HG02588 (cell line): ENCODE measurements around the gene CDHR5.
"Not testable (repeated sequence)": the region's sequence is repeated elsewhere in the genome, so short reads cannot be mapped to it uniquely, and the experiment has no call there.

Experiments used
- ATAC-seq: cut with Tn5 transposase; IDR thresholded peaks from one replicate; pipeline ENCODE4 v1.9.1; 2021; ENCODE audit warnings: mild to moderate bottlenecking, moderate library complexity; ENCODE audit not compliant: unreplicated experiment

Gene CDHR5, protein sequence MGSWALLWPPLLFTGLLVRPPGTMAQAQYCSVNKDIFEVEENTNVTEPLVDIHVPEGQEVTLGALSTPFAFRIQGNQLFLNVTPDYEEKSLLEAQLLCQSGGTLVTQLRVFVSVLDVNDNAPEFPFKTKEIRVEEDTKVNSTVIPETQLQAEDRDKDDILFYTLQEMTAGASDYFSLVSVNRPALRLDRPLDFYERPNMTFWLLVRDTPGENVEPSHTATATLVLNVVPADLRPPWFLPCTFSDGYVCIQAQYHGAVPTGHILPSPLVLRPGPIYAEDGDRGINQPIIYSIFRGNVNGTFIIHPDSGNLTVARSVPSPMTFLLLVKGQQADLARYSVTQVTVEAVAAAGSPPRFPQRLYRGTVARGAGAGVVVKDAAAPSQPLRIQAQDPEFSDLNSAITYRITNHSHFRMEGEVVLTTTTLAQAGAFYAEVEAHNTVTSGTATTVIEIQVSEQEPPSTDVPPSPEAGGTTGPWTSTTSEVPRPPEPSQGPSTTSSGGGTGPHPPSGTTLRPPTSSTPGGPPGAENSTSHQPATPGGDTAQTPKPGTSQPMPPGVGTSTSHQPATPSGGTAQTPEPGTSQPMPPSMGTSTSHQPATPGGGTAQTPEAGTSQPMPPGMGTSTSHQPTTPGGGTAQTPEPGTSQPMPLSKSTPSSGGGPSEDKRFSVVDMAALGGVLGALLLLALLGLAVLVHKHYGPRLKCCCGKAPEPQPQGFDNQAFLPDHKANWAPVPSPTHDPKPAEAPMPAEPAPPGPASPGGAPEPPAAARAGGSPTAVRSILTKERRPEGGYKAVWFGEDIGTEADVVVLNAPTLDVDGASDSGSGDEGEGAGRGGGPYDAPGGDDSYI

DNA sequence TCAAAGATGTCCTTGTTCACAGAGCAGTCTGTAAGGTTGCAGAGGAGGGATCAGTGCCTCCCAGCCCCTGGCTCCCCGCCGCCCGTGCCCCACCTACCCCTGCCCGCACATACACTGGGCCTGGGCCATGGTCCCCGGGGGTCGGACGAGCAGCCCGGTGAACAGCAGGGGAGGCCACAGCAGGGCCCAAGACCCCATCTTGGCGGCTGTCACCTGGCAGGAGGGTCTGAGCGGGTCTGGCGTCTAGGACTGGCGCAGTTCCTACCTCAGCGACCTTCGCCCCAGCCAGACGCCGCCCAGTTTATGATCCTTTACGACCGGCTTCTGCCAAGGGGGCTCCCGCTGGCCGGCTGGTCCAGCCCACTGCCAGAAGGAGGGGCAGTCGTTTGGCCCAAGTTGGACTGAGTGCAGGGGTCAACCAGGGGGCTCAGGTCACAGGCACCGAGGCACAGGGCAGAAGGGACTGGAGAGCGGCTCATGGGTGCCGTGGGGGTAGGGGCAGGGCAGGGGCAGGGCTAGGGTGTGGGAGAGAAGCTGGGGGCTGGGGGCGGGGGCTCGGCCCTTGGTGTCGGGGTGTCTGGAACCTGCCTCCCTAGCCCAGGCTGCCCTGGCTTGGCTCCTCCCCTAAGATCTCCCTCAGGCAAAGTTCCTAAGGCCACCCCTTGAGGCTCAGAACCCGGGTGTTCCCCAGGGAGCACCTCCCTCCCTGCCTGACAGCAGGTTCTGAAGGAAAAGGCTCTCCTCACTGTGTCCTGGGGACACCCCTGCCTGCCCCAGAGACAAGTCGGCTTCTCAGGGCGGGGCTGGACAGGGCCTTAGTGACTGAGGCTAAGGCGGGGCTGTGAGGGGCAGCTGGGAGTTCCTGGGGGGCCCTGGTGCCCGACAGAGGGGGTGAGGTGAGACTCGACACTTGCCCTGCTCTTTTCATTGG, at the start of gene CDHR5:
Gene CDHR5 (minus strand): TSS at position 251 of the 931 bp plus-strand sequence. CDS start 53 bp downstream, at position 198.
- no peak for ATAC-seq

DNA sequence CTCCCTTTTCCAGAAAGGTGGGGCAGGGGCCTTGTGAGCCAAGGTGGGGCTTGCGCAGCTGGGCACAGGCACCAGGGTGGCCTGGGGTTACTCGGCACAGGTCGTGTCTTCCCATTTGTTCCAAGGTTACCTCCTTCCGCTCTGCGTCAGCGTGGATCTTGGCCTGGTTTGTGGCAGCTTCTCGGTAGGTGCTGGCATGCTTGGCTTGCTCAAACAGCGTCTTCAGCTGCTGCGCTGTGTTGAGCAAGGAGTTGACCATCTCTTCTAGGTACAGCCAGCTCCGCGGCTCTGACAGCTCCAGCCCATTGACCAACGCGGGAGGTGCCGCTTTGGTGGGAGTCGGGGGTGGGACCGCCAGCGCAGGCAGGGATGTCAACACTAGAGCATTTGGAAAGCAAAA, 49.7 kb upstream of the CDHR5 start:
- ATAC-seq, result no peak

DNA sequence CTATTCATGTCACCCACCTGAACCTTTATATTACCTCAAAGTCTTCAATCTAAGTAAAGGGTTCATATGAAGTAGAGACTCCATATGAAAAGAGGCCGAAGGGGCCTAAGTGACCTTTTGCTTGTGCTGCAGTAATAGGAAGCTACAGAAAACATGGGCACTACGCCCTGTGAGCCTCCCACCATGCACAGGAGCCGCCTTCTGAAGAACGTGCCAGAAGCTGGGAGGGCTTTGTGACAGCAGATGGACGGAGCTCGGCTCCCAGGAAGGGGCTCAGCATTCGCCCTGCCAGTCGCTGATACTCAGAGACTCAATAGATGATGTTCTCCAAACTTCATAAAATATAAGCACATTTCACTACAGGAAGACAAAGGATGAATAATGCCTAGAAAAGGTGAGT, 49.1 kb upstream of the CDHR5 start:
- no peak for ATAC-seq

DNA sequence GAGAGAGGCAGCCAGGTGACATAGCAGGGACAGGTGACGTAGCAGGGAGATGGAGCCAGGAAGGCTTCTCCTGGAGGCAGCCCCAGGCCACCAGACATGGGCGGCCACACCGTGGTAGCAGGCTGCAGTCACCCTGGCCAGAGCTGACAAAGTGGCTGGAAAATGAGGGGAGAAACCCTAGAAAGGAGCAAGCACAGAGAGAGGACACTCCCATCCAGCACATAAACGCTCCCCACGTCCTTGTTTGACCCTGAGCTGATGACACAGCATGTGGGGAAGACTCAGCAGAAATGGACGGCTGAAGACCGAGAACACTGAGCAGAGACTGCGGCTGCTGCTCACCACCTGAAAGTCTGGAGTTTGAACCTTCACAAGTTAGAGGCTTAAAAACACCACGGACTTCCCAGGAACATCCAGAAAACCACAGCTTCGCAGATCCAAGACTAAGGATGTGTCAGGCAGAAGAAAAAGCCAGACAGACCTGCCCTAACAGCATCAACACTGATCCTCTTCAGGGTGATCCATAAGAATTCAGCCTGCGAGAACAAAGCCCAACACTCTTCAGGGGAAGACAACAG, 41.0 kb upstream of the CDHR5 start:
- no peak for ATAC-seq

DNA sequence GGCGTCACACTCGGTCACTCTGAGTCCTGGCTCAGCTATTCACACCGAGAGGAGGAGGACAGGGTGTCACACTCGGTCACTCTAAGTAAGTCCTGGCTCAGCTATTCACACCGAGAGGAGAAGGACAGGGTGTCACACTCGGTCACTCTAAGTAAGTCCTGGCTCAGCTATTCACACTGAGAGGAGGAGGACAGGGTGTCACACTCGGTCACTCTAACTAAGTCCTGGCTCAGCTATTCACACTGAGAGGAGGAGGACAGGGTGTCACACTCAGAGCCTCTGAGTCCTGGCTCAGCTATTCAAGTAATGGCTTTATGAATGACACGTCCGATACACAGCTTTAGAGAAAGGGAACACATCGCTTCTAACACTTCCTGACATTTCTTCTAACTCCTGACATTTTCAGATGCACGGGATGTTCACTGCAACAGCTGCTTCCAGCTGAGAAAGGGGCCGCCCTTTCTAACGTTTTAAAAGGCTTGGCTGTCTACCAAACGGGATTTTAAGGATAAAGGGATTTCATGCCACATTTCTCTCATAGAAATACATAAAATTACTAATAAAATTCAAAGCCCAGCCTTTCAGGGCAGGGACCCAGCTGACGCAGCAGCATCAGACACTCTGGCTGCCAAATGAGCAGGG, 40.4 kb upstream of the CDHR5 start:
- no peak for ATAC-seq

DNA sequence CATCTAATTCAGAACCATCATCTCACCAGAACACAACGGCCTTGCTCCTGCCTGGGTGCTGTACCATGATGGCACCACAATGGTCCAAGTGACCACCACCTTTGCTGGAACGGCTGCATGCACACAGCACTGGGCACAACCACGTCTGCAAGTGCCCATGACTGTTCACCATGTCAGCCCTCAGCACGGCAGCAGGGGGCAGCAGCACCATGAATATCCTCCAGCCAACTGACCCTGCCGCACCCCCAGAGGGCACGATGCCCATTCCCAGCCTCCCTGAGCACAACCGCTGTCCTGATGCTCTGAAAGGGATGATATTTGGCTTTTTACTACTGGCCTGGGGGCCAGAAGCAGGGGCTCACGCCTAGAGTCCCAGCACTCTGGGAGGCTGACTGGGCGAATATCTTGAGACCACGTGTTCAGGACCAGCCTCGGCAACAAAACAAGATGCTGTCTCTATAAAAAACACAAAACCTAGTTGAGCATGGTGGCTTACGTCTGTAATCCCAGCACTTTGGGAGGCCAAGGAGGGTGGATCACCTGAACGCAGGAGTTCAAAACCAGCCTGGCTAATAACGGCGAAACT, 38.0 kb upstream of the CDHR5 start:
- no peak for ATAC-seq

DNA sequence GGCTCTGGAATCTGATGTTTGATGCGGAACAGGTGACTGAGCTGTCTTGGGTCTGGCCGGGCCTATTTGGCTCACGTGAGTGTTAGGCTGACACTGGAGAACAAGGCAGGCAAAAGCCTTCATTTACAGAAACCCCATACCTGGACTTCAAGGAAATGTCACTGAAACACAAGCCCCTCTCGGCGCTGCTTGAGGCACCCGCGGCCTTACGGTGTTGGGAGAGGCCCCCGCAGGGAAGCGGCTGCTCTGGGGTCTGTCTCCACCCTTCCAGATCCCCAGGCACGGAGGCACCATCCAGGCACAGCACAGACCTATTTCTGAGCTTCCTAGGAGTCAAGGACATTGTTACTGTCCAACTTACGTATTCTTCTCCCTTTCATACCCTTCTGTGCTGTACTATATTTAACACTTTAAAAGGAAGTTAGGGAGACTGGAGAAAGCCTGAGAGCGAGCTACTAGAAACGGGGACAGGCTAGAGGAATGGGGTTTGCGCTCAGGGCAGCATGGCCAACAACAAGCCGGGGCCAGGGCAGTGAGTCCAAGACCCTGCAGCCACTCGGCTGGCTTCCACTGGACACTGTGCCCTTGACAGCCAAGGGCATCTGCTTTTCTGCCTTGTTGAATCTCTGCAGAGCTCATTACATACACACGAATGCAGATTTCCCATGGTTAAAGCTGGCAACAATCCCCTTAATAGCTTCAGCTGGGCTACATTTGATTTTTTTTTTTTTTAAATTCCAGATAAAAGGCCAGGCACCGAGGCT, 36.1 kb upstream of the CDHR5 start:
- no peak for ATAC-seq

DNA sequence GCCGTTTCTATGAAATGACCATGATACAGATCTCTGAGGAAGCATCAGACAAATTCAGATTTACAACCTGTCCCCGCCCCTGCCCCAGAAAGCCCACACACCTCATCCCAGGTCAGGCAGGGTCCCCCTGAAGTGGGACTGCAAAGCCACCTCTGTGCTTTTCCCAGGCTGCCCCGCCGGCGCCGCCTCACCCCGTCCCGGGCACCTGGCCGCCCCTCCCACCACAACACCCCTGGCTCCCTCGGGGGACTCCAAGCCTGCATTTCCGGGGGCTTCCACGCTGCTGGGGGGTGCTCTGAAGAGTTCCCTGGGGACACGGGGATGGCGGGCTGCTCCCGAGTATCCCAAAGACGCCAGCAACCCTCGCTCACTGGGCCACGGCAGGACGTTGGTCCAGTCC, 35.5 kb upstream of the CDHR5 start:
- ATAC-seq, result no peak

DNA sequence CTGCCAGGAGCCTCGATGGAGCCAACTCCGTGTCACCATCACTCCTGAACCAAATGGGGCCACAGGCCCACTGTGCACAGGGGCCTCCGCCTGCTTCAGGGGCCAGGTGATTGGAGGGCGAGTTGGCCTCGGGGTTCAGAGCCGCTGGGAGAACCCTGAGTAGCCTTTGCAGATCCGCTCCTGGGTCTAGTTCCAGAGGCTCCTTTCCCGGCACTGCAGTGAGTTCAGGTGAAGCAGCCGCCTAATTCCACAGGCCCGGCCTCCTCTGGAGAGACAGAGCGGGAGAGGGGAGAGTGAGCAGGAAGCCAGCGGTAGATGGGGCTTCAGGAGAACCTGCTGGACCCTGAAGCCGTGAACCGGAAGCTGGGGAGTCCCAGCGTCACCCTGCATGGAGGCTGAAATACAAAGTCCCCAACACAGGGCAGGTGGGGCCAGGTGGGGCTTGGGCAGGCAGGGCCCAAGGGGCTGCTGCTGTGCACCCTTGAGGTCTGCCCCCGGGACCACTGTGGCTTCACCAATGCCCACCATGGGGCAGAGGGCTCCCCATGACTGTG, 34.9 kb upstream of the CDHR5 start:
- ATAC-seq, result no peak

DNA sequence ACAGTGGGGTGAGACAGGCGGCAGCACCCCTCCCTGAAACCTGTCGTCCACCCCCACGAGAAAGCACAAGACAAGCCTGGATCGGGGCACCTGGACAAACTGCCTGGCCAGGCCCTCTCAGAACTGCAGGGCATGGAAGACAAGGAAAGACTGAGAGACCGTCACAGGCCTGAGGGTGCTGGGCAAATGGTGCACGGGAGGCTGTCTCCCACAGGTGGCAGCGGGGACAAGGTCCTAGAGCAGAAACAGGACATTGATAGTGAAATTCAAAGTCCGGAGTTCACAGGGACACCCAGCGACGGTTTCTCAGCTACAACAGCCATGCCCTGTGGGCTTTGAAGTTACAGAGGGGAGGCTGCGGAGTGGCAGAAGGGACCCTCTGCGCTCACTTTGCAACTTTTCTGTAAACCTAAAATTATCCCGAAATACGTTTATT, 33.0 kb upstream of the CDHR5 start:
- ATAC-seq, result no peak

DNA sequence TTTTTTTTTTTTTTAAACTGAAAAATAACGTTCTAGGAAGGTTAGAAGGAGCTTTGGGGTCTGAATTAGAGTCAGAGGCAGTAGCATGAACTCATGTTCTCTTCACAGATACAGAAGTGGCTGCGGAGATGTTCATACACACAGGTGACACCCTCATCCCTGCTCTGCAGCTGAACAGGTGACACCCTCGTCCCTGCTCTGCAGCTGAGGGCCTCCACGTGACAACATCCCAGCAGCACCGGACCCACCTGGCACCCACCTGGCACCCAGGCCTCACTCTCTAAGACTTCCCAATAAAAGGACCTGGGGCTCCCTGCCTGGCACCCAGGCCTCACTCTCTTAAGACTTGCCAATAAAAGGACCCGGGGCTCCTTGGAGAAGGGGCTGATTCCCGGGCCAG, 32.1 kb upstream of the CDHR5 start:
- no peak for ATAC-seq

DNA sequence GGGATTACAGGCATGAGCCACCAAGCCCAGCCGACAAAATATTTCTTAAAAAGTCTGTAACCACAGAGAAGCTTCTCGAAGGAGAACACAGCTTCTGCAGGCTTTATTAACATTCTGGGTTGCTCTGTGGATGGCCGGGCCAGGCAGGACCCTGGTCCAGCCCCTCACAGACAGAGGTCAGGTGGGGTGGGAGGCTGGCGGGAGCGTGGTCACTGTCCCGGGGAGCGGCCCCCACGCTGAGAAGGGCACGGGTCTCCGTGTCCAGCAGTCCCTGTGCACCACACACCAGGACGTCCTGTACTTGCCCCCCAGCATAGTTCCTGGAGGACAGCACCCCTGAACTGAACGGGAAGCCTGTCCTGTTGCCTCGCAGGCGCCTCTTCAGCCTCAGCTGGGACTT, 31.7 kb upstream of the CDHR5 start:
- ATAC-seq, result no peak

DNA sequence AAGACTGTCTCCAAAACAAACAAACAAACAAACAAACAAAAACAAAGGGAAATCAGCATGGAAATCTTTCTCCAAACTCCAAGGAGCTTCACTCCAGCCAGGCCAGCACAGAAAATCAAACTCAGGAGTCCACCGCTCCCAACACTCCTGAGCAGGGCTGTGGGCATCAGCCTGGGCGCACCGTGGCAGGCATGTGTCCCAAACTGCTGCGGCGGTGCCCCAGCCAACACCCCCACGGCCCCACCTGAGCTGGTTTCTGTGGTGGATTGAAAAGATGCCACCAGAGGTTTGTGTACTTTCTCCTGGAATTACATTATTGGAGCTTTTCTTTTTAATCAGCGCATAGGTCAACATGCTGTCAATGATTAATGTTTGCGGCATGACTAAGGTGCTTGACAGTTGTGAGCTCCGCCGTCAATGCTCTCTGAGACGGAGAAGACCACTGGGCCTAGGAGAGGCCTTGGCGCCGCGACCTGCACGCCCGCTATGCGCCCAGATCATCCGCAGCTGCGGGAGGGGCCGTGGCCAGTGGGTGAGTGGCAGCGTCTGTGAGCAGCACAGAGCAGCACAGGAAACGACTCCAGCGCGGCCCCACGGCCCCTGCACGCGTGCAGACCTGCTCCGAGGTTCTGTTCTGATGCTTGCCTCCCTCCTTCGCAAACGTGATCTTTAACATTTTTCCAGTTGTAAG, 30.4 kb upstream of the CDHR5 start:
- no peak for ATAC-seq

DNA sequence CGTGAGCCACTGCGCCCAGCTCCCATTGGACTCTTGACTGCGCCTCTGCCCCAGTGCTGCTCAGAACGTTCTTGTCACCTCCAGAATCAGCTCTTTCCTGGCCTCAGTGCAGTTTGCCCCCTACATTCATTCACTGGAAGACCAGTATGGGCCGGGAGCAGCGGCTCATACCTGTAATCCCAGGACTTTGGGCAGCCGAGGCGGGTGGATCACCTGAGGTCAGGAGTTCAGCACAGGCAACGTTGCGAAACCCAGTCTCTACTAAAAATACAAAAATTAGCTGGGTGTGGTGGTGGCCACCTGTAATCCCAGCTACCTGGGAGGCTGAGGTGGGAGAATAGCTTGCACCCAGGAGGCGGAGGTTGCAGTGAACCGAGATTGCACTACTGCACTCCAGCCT, 29.7 kb upstream of the CDHR5 start:
- not testable (repeated sequence) for ATAC-seq

DNA sequence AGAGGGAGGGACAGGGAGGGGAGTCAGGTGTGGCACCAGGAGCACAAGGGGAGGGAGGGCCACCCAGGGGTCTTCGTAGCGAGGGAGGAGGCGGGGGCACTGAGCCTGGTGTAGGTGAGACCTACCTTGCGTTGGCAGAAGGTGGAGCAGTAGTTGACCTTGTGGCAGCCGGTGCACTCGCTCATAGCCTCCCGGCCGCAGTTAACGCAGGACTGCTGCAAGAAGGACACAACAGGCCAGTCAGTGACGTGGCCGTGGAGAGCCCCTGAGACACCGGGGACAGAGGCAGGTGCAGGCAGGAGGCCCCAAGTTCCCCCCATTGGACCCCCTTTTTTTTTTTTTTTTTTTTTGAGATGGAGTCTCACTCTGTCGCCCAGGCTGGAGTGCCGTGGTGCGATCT, 29.1 kb upstream of the CDHR5 start:
- ATAC-seq, result no peak

DNA sequence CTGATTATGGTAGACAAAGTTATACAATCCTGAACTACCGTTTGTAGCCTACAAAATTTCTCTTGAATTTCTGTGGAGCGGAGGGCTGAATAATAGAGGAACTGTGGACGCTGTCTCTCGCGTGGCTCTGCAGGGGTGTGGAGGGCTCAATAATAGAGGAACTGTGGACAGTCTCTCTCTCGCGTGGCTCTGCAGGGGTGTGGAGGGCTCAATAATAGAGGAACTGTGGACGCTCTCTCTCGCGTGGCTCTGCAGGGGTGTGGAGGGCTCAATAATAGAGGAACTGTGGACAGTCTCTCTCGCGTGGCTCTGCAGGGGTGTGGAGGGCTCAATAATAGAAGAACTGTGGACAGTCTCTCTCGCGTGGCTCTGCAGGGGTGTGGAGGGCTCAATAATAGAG, 28.4 kb upstream of the CDHR5 start:
- not testable (repeated sequence) for ATAC-seq

DNA sequence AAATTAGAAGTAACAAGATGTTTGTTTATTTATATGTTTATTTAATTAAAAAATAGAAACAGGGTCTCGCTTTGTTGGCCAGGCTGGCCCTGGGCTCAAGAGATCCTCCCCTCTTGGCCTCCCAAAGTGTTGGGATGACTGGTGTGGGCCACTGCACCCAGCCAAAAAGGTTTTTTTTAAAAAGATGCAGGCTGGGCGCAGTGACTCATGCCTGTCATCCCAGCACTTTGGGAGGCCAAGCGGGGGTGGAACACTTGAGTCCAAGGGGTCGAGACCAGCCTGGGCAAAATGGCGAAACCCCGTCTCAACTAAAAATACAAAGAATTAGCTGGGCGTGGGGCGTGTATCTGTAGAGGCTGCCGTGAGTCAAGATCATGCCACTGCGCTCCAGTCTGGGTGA, 25.7 kb upstream of the CDHR5 start:
- ATAC-seq, result no peak

DNA sequence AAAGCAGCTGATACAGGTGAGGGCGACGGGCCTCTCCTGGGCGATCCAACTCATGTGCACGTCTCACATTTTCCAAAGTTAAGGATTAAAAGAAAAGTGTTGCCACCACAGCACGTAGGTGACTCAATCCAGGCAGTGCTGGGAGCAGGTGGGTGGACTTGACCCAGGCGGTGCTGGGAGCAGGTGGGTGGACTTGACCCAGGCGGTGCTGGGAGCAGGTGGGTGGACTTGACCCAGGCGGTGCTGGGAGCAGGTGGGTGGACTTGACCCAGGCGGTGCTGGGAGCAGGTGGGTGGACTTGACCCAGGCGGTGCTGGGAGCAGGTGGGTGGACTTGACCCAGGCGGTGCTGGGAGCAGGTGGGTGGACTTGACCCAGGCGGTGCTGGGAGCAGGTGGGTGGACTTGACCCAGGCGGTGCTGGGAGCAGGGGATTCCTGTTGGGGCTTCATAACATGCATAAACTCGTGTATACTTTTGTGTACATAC, 23.0 kb upstream of the CDHR5 start:
- not testable (repeated sequence) for ATAC-seq
